Esophagus squamous epithelium (tissue), 5 donors: ENCODE measurements around the gene XRCC4. TPM values are rescaled to one million over a fixed set of nuclear protein-coding genes. Genes with fewer than 3 reads are reported as not detected.
"Not testable (repeated sequence)": the region's sequence is repeated elsewhere in the genome, so short reads cannot be mapped to it uniquely, and the experiment has no call there.

Experiments used
- DNase-seq: peaks from one replicate; lab custom pipeline; 2025; lab: John Stamatoyannopoulos, UW
- H3K27ac ChIP-seq, 4 donors: fragments of 200-600 bp; sonication (generic); one replicate each; pipeline ENCODE4 v1.5.1; 2016 to 2019; ENCODE audit warnings: mild to moderate bottlenecking in 1 of 4
- H3K27me3 ChIP-seq, 4 donors: fragments of 200-600 bp; sonication (generic); 1 replicate in 3 of 4; 2 replicates in 1 of 4; pipeline versions ENCODE4 v1.5.1 to v1.6.0; 2017 to 2021; ENCODE audit warnings: antibody characterized with exemption in 1 of 4
- H3K36me3 ChIP-seq, 3 donors: fragments of 200-600 bp; sonication (generic); one replicate each; pipeline ENCODE4 v1.5.1; 2016 to 2019
- H3K4me1 ChIP-seq, 3 donors: fragments of 200-600 bp; sonication (generic); one replicate each; pipeline ENCODE4 v1.5.1; 2017 to 2019
- H3K4me3 ChIP-seq, 4 donors: fragments of 200-600 bp; sonication (generic); 1 replicate in 3 of 4; 2 replicates in 1 of 4; pipeline ENCODE4 v1.5.1; 2016 to 2019; ENCODE audit warnings: mild to moderate bottlenecking in 2 of 4, moderate library complexity in 1 of 4
- H3K9me3 ChIP-seq, 3 donors: fragments of 200-600 bp; sonication (generic); one replicate each; pipeline ENCODE4 v1.5.1; 2016 to 2019
- CTCF ChIP-seq, 6 experiments: fragments of 450-650 bp in 4 of 6; fragments of 200-600 bp in 2 of 6; sonication (generic) in 2 of 6; IDR thresholded peaks; one replicate each; pipeline ENCODE4 v1.5.1; 2016 to 2019; ENCODE audit warnings: antibody characterized with exemption in 6 of 6, mild to moderate bottlenecking in 4 of 6, moderate library complexity in 4 of 6
- POLR2A ChIP-seq, 4 donors: fragments of 450-650 bp; IDR thresholded peaks; one replicate each; pipeline ENCODE4 v1.6.1; 2017; ENCODE audit warnings: antibody characterized with exemption in 4 of 4, mild to moderate bottlenecking in 4 of 4, moderate library complexity in 3 of 4
- WGBS, 2 donors: methylation state at CpG; one replicate each; pipeline ENCODE4 v1.1.5; 2018; 5-methylcytosine and 5-hydroxymethylcytosine counted together
- intact Hi-C: fragments of 100-400 bp; cut with DNase I; formaldehyde crosslinking; loops from one replicate; pipeline ENCODE4 v1.15.0; 2022
- total RNA-seq, 4 donors: library from RNA; depleted of rRNA; stranded (reverse); fragments of >200 nt; gene quantifications; one replicate each; pipeline ENCODE4 v1.1.0, GENCODE V29; 2016
- donor health status: DM: yes; HTN: yes; CAD: no.

XRCC4 gene
- total RNA-seq, 4 donors from 2014 or later: 2.9 to 10.3 (median 7.4) TPM

DNA sequence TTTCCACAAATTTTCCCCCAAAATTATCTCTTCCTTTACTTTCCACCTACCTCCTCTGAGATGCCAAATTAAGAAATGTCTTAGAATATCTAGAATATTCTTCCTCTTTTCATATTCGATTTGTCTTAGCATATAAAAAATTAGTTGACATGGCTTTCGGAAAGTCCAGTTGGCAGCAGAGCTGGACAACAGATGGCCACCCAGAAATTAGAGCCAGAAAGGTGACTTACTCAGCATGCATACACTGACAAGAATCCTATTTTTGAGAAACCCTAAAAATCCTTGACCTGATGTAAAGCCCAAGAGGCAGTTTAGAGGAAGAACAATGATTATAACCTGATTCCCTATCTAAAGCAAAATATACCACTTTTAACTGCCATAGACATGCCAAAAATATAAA is 22.2 kb upstream of the XRCC4 start:
- no peak for DNase-seq
- no peaks in the 10 kb centered on the region for H3K9me3 ChIP-seq
- intact Hi-C loops: no loop called here

GRCh38 chr5:83058726-83059125 is 18.6 kb upstream of the XRCC4 start:
- intact Hi-C loops: no loop called here
- Histone ChIP-seq H3K36me3 (peaks cover 0 to 61% (median 0%) of the 10 kb centered on the region in 3 donors), H3K4me3 (no peak overlapping the region), H3K27me3 (no peaks in the 10 kb centered on the region), H3K9me3 (no peaks in the 10 kb centered on the region), H3K4me1 (no peaks in the 10 kb centered on the region), H3K27ac (no peak overlapping the region)
- DNase-seq: no peak
- TF ChIP-seq POLR2A (IDR thresholded peaks at IDR 0.05): no peak
- no peak for TF ChIP-seq CTCF (IDR thresholded peaks at IDR 0.05)

More for the DNA sequence above, 22.2 kb upstream of the XRCC4 start:
- Histone ChIP-seq H3K4me1 (no peaks in the 10 kb centered on the region), H3K27me3 (no peaks in the 10 kb centered on the region), H3K4me3 (no peak overlapping the region), H3K36me3 (peaks cover 0 to 59% (median 0%) of the 10 kb centered on the region in 3 donors), H3K27ac (no peak overlapping the region)
- no peak for TF ChIP-seq CTCF (IDR thresholded peaks at IDR 0.05)
- TF ChIP-seq POLR2A (IDR thresholded peaks at IDR 0.05): no peak
- 79 to 88% methylated on average over 2 of the region's 2 CpGs for WGBS, 2 donors

DNA sequence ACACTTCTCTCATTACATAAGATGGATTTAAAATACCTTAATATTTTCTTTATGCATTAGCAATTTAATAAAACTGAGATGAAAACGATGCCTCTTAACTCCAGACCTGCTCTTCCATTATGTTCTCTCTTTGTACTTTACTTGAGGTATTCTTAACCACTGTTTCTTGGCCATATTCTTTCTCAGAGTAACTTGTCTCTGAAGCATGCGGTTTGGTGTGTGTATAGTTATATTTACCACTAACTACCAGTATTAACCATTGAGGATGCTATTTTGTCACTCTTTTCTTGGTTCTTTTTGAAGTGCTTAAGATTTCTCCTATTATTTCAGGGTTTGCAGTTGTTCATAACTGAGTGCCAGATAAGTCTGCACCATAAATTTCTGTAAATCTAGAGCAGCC is 18.0 kb upstream of the XRCC4 start:
- no peaks in the 10 kb centered on the region for H3K27me3 ChIP-seq
- no peaks in the 10 kb centered on the region for H3K9me3 ChIP-seq
- H3K4me1 ChIP-seq: no peaks in the 10 kb centered on the region
- intact Hi-C loops: no loop called here
- TF ChIP-seq POLR2A (IDR thresholded peaks at IDR 0.05) (no peak), CTCF (IDR thresholded peaks at IDR 0.05) (no peak)
- H3K4me3 ChIP-seq: no peak overlapping the region
- H3K27ac ChIP-seq: no peak overlapping the region
- WGBS, 2 donors: 68 to 82% methylated on average over 2 of the region's 2 CpGs
- H3K36me3 ChIP-seq: peaks cover 0 to 66% (median 0%) of the 10 kb centered on the region in 3 donors
- DNase-seq: no peak

- no peak for TF ChIP-seq POLR2A (IDR thresholded peaks at IDR 0.05)
- TF ChIP-seq CTCF (IDR thresholded peaks at IDR 0.05): no peak
- Histone ChIP-seq H3K27me3 (no peaks in the 10 kb centered on the region), H3K9me3 (no peaks in the 10 kb centered on the region), H3K36me3 (peaks cover 0 to 16% (median 0%) of the 10 kb centered on the region in 3 donors), H3K4me3 (no peak overlapping the region), H3K27ac (no peak overlapping the region), H3K4me1 (peaks cover 0 to 12% (median 0%) of the 10 kb centered on the region in 3 donors)
- no peak for DNase-seq
- intact Hi-C loops: no loop called here
- 85 to 95% methylated on average over 3 of the region's 3 CpGs for WGBS, 2 donors
These were observed 10.7 kb upstream of the XRCC4 start for GRCh38 chr5:83066548-83067110.

- H3K36me3 ChIP-seq, H3K4me3 ChIP-seq, DNase-seq, H3K27ac ChIP-seq, intact Hi-C loops, H3K27me3 ChIP-seq, H3K9me3 ChIP-seq: not testable (repeated sequence)
- H3K4me1 ChIP-seq: peaks cover 0 to 18% (median 0%) of the 10 kb centered on the region in 3 donors
- WGBS, 2 donors: 94 to 98% methylated on average over 4 of the region's 4 CpGs
These were observed 10.0 kb upstream of the XRCC4 start for GRCh38 chr5:83067377-83067776.
